ENCODE results near the gene SPINK1.

Gene SPINK1

DNA sequence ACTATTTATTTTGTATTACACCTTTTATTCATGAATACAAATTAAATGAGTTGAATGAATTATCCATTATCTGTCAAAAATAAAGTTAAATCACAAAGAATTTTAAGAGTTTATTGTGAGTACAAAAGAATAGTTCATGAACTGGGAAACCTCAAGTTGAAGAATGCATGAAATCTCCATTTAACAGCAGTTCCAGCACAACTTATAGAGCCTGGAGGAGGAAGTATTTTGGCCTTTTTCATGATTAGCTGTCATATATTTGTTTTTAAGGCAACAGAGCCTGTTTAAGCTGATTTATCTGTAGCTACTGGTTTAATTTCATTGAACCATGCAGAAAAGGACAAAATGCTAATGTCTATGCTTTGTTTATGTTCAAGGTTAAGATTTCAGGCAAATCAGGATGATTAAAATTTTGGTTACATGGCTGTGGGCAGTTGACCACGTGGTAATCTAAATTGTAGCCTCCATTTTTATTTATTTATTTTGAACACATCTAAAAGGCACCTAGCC lies 12.2 kb downstream of the SPINK1 start:
- Histone ChIP-seq H3K4me1 (ENCODE audit: control insufficient read depth in 1 of 2, insufficient read depth in 2 of 2, low read length in 2 of 2) (no peaks in the 10 kb centered on the region), H3K36me3 (ENCODE audit: control insufficient read depth in 1 of 2, insufficient read depth in 2 of 2, low read length in 2 of 2) (no peaks in the 10 kb centered on the region), H3K9me3 (ENCODE audit: insufficient read depth, low read depth, low read length) (no peaks in the 10 kb centered on the region), H4K91ac (ENCODE audit: low read depth, low read length) (no peak overlapping the region), H3K18ac (ENCODE audit: low read length) (no peak overlapping the region), H3K79me1 (ENCODE audit: low read length) (no peaks in the 10 kb centered on the region), H4K12ac (ENCODE audit: low read depth, low read length) (no peak overlapping the region), H2BK12ac (ENCODE audit: low read length) (no peak overlapping the region), H2AFZ (ENCODE audit: insufficient read depth, low read length, poor library complexity) (no peak overlapping the region), H3K27ac (ENCODE audit: low read depth, low read length) (no peak overlapping the region), H4K8ac (ENCODE audit: low read depth, low read length) (no peak overlapping the region), H3K23ac (ENCODE audit: low read length) (no peak overlapping the region), H3K4me2 (ENCODE audit: low read length) (no peak overlapping the region), H2BK5ac (ENCODE audit: low read depth, low read length, poor library complexity) (no peak overlapping the region), H3K4me3 (ENCODE audit: low read depth, low read length) (no peak overlapping the region), H3K14ac (ENCODE audit: low read length) (no peak overlapping the region), H2BK120ac (ENCODE audit: insufficient read depth, low read length, poor library complexity) (no peak overlapping the region), H3K9ac (ENCODE audit: low read length) (no peak overlapping the region), H3K4ac (ENCODE audit: low read depth, low read length) (no peak overlapping the region), H2AK5ac (ENCODE audit: low read length) (no peak overlapping the region), H3K79me2 (ENCODE audit: control insufficient read depth, insufficient read depth, low read length, poor library complexity) (no peaks in the 10 kb centered on the region), H3K27me3 (ENCODE audit: insufficient read depth, low read length) (no peaks in the 10 kb centered on the region)
- no peak for DNase-seq
- WGBS (ENCODE audit: extremely low coverage, insufficient coverage, insufficient read length) = no CpG with 5 or more reads among the region's 1 CpG

DNA sequence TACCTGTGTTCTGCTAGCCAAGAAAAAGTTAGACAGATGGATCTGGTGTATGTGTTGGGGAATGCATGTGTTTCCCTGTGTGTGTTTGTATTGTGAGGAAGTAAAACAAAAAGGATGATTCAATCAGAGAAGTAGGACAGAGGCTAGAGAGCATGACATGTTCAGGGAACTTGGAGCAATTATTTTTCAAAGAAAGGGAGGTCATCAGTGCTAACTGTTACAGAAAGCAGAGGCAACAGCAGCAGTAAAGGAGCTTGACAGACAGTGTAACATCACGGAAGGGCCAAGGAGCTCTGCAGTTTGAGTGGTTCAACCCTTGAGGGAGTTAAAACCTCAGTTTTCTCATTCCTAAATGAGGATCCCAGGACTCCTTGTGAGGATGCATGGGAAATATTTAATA lies 13.2 kb downstream of the SPINK1 start:
- Histone ChIP-seq H3K27ac (ENCODE audit: low read depth, low read length) (no peak overlapping the region), H3K4me2 (ENCODE audit: low read length) (no peak overlapping the region), H4K8ac (ENCODE audit: low read depth, low read length) (no peak overlapping the region), H3K23ac (ENCODE audit: low read length) (no peak overlapping the region), H2BK120ac (ENCODE audit: insufficient read depth, low read length, poor library complexity) (no peak overlapping the region), H3K4me3 (ENCODE audit: low read depth, low read length) (no peak overlapping the region), H2AK5ac (ENCODE audit: low read length) (no peak overlapping the region), H2BK12ac (ENCODE audit: low read length) (no peak overlapping the region), H3K79me2 (ENCODE audit: control insufficient read depth, insufficient read depth, low read length, poor library complexity) (no peaks in the 10 kb centered on the region), H4K91ac (ENCODE audit: low read depth, low read length) (no peak overlapping the region), H2AFZ (ENCODE audit: insufficient read depth, low read length, poor library complexity) (no peak overlapping the region), H3K27me3 (ENCODE audit: insufficient read depth, low read length) (no peaks in the 10 kb centered on the region), H3K79me1 (ENCODE audit: low read length) (no peaks in the 10 kb centered on the region), H3K9ac (ENCODE audit: low read length) (no peak overlapping the region), H3K18ac (ENCODE audit: low read length) (no peak overlapping the region), H3K4me1 (ENCODE audit: control insufficient read depth in 1 of 2, insufficient read depth in 2 of 2, low read length in 2 of 2) (no peaks in the 10 kb centered on the region), H3K9me3 (ENCODE audit: insufficient read depth, low read depth, low read length) (no peaks in the 10 kb centered on the region), H3K36me3 (ENCODE audit: control insufficient read depth in 1 of 2, insufficient read depth in 2 of 2, low read length in 2 of 2) (no peaks in the 10 kb centered on the region), H3K4ac (ENCODE audit: low read depth, low read length) (no peak overlapping the region), H4K12ac (ENCODE audit: low read depth, low read length) (no peak overlapping the region), H3K14ac (ENCODE audit: low read length) (no peak overlapping the region), H2BK5ac (ENCODE audit: low read depth, low read length, poor library complexity) (no peak overlapping the region)
- no CpG with 5 or more reads among the region's 1 CpG for WGBS (ENCODE audit: extremely low coverage, insufficient coverage, insufficient read length)
- no peak for DNase-seq

DNA sequence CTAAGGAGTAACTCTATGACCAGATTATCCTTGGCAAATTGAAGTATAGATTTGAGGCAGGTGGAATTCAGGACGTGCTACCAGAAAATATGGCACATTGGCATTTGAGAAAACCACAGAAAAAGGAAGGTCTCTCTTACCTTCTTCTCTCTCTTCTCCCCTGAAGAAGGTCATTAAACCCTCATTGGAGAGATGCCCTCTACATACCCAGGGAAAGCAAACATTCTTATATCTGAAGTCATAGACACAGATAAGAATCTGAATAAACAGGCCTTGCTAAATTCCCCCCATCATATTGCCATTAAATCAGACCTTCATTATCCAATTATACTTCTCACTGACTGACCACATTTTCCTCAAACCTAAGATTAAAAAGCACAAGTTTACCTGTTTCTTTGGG lies 17.8 kb downstream of the SPINK1 start:
- Histone ChIP-seq H2BK5ac (ENCODE audit: low read depth, low read length, poor library complexity) (no peak overlapping the region), H3K4me3 (ENCODE audit: low read depth, low read length) (no peak overlapping the region), H3K4me1 (ENCODE audit: control insufficient read depth in 1 of 2, insufficient read depth in 2 of 2, low read length in 2 of 2) (no peaks in the 10 kb centered on the region), H3K79me2 (ENCODE audit: control insufficient read depth, insufficient read depth, low read length, poor library complexity) (no peaks in the 10 kb centered on the region), H3K4me2 (ENCODE audit: low read length) (no peak overlapping the region), H3K27ac (ENCODE audit: low read depth, low read length) (no peak overlapping the region), H4K8ac (ENCODE audit: low read depth, low read length) (no peak overlapping the region), H2AFZ (ENCODE audit: insufficient read depth, low read length, poor library complexity) (no peak overlapping the region), H2BK120ac (ENCODE audit: insufficient read depth, low read length, poor library complexity) (no peak overlapping the region), H2BK12ac (ENCODE audit: low read length) (no peak overlapping the region), H3K36me3 (ENCODE audit: control insufficient read depth in 1 of 2, insufficient read depth in 2 of 2, low read length in 2 of 2) (no peaks in the 10 kb centered on the region), H3K9me3 (ENCODE audit: insufficient read depth, low read depth, low read length) (no peaks in the 10 kb centered on the region), H3K4ac (ENCODE audit: low read depth, low read length) (no peak overlapping the region), H2AK5ac (ENCODE audit: low read length) (no peak overlapping the region), H4K91ac (ENCODE audit: low read depth, low read length) (no peak overlapping the region), H3K27me3 (ENCODE audit: insufficient read depth, low read length) (no peaks in the 10 kb centered on the region), H3K18ac (ENCODE audit: low read length) (no peak overlapping the region), H3K23ac (ENCODE audit: low read length) (no peak overlapping the region), H4K12ac (ENCODE audit: low read depth, low read length) (no peak overlapping the region), H3K79me1 (ENCODE audit: low read length) (no peaks in the 10 kb centered on the region), H3K14ac (ENCODE audit: low read length) (no peak overlapping the region), H3K9ac (ENCODE audit: low read length) (no peak overlapping the region)
- no CpG with 5 or more reads among the region's 1 CpG for WGBS (ENCODE audit: extremely low coverage, insufficient coverage, insufficient read length)
- DNase-seq = no peak

DNA sequence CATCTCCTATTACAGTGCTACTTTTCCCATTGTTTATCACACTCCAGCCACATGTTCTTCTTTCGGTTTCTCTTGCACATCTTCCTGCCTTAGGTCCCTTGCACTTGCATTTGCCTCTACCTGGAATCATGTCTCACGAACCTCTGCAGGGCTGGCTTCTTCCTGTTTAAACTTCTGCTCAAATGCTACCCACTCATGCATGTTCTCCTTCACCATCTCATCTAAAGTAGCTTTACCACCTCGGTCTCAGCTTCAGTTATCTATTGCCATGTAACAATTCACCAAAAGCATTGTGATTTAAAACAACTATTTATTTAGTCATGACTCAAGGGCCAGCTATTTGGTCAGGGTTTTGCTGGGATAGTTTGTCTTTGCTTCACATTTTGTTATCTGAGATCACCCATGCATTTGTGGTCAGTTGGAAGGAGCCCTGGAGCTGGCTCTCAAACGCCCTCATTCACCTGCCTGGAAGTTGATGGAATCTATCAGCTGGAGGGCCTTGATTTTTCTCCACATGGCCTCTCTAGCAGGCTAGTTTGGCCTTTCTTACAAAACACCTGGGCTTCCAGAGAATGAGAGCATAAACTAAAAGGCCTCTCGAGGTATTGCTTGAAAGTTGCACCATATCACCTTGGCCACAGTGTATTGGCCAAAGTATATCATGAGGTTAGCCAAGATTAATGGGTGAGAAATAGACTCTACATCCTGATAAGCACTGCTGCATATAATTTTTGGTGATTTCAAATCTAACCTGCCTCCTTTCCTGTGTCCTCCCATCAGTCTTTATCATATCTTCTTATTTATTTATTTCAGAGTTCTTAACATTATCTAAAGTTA lies 21.4 kb downstream of the SPINK1 start:
- no peak overlapping the region for H3K4ac ChIP-seq (ENCODE audit: low read depth, low read length)
- H2AFZ ChIP-seq (ENCODE audit: insufficient read depth, low read length, poor library complexity) = no peak overlapping the region
- H2BK5ac ChIP-seq (ENCODE audit: low read depth, low read length, poor library complexity) = no peak overlapping the region
- H4K91ac ChIP-seq (ENCODE audit: low read depth, low read length) = no peak overlapping the region
- H4K8ac ChIP-seq (ENCODE audit: low read depth, low read length) = no peak overlapping the region
- WGBS (ENCODE audit: extremely low coverage, insufficient coverage, insufficient read length) = no CpG with 5 or more reads among the region's 5 CpGs
- no peaks in the 10 kb centered on the region for H3K79me1 ChIP-seq (ENCODE audit: low read length)
- no peak overlapping the region for H4K12ac ChIP-seq (ENCODE audit: low read depth, low read length)
- H3K4me2 ChIP-seq (ENCODE audit: low read length) = no peak overlapping the region
- H2AK5ac ChIP-seq (ENCODE audit: low read length) = no peak overlapping the region
- no peaks in the 10 kb centered on the region for H3K27me3 ChIP-seq (ENCODE audit: insufficient read depth, low read length)
- no peak overlapping the region for H3K23ac ChIP-seq (ENCODE audit: low read length)
- H3K4me3 ChIP-seq (ENCODE audit: low read depth, low read length) = no peak overlapping the region
- H3K4me1 ChIP-seq (ENCODE audit: control insufficient read depth in 1 of 2, insufficient read depth in 2 of 2, low read length in 2 of 2) = no peaks in the 10 kb centered on the region
- H3K9ac ChIP-seq (ENCODE audit: low read length) = no peak overlapping the region
- DNase-seq = peak; percentile 9 to 12
- H3K36me3 ChIP-seq (ENCODE audit: control insufficient read depth in 1 of 2, insufficient read depth in 2 of 2, low read length in 2 of 2) = no peaks in the 10 kb centered on the region
- H3K79me2 ChIP-seq (ENCODE audit: control insufficient read depth, insufficient read depth, low read length, poor library complexity) = no peaks in the 10 kb centered on the region
- no peak overlapping the region for H3K18ac ChIP-seq (ENCODE audit: low read length)
- no peak overlapping the region for H2BK120ac ChIP-seq (ENCODE audit: insufficient read depth, low read length, poor library complexity)
- no peaks in the 10 kb centered on the region for H3K9me3 ChIP-seq (ENCODE audit: insufficient read depth, low read depth, low read length)
- H3K14ac ChIP-seq (ENCODE audit: low read length) = no peak overlapping the region
- no peak overlapping the region for H3K27ac ChIP-seq (ENCODE audit: low read depth, low read length)
- H2BK12ac ChIP-seq (ENCODE audit: low read length) = no peak overlapping the region
